NCI-H1105 (cell line): ENCODE measurements around the gene KCNB1.

Experiments
- DNase-seq: peaks from one replicate; lab custom pipeline; 2025; lab: John Stamatoyannopoulos, UW

Gene KCNB1

DNA sequence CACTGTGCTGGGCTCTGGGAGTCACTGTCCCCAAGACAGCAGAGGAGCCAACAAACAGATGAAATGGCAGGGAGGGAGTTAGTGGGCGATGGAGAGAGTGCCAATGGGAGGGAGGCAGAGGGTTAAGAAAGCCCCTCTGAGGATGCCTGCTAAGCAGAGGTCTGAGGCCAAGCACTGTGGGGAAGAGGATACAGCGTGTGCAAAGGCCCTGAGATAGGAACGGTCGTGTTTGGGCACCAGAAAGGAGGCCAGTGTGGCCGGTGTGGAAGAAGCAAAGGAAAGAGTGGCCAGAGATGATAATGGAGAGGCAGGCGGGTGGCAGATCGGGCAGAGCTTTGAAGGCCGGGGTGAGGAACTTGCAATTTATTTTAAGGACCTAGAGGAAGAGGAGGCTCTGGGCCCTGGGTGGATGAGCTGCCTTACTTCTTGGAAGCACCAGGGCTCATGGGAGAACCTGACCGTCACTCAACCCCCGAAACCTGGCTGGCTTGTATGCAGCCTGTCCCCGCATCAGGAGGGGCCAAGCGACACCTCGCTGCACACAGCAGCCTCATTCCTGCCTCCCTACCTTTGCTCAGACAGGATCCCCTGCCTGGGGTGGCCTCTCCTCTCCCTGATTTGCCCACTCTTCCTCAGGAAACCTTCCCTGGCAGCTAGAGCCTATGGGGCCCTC lies 73.0 kb downstream of the KCNB1 start:
- no peak for DNase-seq

DNA sequence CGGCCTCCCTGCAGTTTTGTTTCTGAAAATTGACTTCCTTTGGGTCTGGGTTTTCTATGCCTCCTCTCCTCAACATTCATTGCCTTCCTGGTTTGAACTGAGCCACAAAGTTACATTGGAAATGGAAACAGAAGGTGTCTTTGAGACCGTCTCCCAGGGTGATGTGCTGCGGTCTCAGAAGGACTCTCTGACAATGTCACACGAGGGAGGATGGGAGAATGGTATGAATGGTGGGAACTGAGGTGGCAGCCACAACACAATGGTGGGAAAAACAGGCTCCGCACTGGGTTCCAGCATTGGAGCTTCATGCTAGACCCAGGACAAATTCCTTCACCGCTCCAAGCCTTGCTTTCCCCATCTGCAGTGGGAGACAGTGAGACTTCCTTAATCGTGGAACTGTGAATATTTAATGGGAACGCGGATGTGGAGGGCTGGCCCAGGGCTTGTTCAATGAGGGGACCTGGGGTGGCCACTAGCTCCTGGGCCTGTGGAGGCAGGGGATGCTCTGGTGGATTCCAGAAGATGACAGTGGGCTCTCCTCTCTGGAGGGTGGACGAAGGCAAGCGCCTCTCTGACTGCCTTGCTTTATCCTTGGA lies 73.9 kb downstream of the KCNB1 start:
- DNase-seq = no peak

DNA sequence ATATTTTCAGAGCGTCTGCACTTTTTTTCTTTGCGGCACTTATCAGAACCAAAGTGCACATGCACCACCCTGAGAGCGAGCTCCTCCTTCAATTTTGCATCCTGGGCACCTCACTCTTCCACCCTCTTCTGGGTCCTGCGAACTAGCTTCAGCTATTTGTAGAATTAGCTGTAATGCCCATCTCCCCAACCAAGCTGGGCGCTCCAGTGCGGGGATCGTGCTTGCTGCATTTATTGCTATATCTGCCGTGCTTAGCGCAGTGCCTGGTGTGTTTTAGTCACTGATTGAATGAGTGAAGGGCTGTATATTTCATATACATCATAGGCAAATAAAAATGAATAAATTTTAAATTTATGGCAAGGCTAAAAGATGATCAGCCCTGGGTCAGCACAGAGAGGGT lies 75.8 kb downstream of the KCNB1 start:
- DNase-seq = no peak

DNA sequence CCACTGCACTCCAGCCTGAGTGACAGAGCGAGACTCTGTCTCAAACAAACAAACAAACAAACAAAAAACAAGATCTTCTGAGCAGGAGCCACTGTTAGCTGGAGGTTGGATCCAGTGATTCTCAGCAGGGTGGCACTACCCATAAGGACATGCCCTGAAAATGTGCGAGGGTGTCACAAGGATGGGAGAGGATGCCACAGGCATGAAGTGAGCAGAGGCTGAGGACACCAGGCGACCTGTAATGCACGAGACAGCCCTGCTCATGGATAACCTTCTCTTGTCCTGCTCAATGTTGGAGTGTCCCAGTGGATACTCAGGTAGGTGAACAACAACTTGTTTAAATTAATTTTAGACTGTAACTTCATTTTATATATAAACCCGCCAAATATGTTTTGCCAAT lies 76.8 kb downstream of the KCNB1 start:
- no peak for DNase-seq

DNA sequence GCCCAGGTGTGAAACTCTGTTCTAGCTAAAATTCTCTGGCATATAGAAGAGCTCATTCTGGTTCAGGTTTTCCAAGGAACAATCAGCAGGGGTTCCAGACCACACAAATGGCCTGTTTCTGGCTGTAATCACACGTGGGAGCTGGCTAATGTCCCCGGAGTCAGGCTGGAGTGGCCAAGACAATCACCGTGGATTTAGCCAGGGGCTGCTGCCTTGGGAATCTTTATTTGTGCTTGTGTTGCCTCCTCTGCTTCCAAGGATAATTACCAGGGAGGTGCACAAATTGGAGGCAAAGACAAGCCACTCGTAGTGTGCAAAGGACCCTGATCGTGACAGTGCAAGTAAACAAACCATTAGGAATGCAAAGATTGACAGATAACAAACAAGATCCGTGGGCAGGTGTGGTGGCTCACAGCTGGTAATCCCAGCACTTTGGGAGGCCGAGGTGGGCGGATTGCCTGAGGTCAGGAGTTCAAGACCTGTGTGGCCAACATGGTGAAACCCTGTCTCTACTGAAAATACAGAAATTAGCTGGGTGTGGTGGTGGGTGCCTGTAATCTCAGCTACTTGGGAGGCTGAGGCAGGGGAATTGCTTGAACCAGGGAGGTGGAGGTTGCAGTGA lies 77.3 kb downstream of the KCNB1 start:
- peak; percentile 58 for DNase-seq

DNA sequence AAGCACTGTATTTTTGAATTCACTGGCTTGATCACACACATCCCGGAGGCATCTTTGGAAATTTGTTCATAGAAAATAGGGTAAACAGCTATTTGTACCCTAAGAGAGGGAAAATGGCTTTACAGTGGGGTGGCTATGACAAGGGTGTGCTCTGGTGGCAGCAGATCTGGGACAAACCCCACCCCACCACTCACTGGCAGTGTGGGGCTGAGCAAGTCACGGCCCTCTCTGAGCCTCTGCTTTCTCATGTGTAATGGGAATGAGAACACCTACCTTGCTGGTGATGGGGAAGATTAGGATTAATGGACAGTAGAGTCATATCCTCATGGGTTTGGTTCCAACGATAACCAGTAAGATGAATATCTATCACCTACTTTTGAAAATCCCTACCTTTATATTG lies 78.0 kb downstream of the KCNB1 start:
- DNase-seq = no peak

DNA sequence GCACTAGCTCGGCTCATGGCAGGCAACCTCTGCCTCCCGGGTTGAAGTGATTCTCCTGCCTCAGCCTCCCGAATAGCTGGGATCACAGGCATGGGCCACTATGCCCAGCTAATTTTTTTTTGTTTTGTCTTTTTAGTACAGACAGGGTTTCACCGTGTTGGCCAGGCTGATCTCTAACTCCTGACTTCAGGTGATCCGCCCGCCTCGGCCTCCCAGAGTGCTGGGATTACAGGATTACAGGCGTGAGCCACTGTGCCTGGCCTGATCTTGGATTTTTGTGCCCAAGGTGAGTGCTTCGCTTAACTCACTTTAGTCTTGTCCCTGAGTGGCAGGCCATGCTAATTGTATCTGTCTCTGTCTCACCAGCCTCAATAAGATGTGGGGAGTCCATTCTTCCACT lies 78.6 kb downstream of the KCNB1 start:
- no peak for DNase-seq

DNA sequence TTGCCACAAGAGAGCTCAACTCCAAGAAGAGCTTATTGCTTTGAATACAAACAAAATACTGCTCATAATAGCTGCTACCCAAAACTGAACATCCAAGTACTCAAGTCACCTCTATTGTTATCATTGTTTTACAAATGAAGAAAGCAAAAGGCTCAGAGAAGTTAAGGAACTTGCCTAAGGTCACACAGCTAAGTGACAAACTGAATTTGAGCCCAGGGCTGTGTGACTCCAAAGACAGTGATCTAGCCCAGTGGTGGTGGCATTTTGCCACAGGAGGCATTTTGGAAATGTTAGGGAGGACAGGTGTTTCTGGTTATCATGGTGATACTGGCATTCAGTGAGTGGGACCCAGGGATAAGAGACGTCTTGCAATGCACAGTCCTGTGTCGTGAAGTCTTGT lies 79.5 kb downstream of the KCNB1 start:
- no peak for DNase-seq

DNA sequence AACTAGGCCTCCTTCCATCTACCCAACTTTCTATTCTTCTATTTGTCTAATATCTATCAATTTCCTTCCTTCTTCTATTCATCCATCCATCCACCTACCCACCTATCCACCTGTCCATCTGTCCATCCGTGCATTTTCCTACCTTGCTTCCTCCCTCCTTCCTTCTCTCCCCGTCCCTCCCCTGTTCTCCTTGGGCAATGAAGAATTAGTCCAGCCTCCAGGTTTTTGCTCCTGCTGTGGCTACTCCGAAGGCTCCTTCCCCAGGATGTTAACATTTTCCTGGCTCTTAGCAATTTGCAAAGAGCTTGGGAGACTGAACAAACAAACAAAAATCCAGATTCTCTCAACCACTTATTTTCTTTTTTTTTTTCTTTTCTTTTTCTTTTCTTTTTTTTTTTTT lies 81.6 kb downstream of the KCNB1 start:
- no peak for DNase-seq

DNA sequence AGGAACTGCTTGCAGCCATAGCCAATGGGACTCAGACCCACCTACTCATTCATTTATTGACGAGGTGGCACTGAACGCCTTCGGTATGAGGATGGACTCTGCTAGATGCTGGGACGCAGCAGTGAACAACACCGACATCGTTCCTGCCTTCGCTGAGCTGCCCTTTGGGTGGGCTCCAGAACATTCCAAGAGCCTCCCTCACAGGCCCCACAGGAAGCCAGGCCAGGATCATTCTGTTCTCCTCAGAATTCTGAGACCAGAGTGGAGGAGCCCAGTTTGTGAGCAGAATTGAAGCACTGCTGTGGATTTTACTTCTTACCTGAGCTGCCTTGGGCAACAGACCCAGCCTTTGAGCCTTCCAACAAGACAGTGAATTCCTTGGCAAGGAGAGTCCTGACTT lies 82.1 kb downstream of the KCNB1 start:
- no peak for DNase-seq

DNA sequence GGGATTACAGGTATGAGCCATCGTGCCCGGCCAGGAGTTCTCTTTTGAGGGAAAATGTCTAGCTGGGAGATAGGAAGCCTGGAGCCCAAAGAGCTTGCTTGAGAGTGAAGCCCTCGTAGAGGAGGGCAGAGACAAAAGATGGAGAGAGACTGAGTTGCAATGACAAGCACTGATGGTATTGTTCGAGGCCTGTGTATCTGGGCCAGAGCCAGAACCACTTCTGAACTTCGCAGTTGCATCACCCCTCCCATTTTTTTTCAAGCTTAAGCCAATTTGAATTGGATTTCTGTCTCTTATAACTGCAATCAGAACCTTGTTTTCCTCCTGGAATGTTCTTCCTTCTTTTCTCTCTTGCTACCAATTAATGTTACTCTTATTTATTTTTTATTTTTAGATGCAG lies 83.1 kb downstream of the KCNB1 start:
- DNase-seq = no peak

DNA sequence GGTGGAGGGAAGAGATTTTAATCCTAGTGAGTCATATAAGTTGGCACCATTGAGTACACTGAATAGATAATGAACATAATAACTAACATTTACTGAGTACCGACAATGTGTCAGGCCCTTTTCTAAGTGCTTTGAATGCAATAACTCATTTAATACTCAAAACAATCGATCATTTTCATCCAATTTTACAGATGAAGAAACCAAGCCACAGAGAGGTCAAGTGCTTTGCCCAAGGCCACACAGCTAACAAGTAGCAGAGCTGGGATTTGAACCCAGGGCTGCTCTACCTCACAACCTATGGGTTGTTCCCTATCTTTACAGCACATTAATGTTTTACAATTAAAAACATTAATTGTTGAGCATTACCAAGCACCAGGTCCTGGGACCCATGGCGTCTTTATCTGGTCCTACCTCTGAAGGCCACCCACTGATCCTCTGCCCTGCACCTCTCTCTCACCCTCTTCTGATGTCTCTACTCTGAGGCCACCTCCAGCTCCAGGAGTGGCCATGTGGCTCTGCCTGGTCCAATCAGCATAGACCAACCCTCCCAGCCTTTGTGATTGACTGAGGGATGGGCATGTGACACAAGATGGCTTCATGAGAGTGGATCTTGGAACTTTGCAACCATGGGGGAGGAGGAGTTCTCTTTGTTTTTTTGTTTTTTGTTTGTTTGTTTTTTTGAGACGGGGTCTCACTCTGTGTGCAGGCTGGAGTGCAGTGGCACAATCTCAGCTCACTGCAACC lies 83.9 kb downstream of the KCNB1 start:
- no peak for DNase-seq

DNA sequence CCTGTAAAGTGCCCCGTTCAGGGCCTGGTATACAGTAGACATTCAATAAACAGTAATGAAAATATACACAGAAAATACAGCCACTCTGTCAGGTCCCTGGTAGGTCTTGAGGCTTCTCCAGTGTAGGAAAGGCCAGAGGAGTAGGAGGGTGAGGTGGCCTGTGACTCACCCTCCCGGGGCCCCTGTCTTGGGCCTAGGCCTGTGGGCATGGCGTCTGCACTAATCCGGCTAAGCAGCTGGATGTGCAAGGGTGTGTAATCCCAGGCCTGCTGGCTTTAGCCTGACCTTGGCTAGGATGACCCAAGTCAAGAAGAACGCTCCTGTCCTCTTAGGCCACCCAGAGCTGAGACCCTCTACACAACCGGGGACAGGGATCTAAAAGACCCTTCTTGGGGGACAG lies 84.9 kb downstream of the KCNB1 start:
- DNase-seq = no peak

DNA sequence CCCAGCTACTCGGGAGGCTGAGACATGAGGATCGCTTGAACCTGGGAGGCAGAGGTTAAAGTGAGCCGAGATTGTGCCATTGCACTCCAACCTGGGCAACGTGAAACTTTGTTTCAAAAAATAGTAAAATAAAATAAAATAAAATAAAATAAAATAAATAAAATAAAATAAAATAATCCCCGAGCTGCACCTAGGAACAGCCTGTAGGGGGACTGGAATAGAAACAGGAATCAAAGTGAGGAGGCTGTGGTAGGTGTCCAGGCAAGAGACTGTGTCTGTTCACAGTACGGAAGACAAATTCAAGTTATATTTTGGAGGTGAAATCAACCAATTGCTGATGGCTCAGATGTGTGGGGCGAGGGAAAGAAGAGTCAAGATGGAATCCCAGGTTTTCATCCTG lies 86.2 kb downstream of the KCNB1 start:
- DNase-seq = no peak

DNA sequence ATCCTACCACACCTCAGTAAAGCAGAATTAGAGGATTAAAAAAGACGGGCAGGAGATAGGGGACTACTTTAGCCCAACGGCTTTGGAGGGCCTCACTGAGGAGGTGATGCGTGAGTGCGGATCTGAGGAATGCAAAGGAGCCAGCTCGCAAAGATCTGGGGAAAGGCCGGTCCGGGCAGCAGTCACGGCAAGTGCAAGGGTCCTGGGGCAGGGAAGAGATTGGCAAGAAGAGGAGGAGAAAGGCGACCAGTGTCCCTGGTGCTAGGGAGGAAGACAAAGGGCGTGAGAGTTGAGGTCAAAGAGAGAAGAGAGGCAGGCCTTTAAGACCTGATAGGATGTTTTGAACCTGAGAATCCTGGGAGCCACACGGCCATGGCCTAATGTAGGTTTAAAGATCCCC lies 86.8 kb downstream of the KCNB1 start:
- DNase-seq = no peak

DNA sequence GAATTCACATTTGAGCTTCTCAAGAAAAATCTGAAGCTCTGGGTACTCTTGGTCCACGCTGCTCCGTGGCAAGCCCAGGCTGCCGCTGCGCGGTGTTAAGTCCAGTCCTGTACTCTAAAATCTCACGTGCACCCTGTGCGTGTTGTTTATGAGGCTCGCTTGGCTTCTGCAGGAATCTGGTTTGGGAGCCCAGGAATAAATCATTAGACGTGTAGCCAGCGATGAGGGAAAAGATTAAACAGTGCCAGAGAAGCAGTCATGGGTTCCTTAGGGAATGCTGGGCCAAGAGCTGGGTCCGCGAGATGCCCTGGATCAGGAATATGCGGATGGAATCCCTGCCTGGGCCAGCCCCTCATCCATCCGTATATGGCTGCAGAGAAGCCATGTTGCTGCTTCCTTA lies 87.3 kb downstream of the KCNB1 start:
- DNase-seq = no peak

DNA sequence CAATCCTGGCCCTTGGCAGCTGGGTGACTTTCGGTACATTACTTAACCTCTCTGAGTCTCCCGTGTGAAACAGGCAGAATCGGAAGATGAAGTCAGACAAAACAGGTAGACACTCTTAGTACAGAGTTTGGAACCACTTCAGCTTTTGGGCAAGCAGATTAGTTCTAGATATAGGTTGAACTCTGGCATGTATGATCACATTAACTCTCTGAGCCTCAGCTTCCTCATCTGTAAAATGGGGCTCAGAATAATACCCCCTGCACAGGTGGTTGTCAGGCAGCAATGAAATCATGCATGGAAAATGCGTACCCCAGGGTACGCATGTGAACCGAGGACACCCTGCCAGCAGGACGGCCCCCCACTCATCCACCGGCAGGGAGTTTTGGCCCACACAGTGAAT lies 87.7 kb downstream of the KCNB1 start:
- DNase-seq = no peak

DNA sequence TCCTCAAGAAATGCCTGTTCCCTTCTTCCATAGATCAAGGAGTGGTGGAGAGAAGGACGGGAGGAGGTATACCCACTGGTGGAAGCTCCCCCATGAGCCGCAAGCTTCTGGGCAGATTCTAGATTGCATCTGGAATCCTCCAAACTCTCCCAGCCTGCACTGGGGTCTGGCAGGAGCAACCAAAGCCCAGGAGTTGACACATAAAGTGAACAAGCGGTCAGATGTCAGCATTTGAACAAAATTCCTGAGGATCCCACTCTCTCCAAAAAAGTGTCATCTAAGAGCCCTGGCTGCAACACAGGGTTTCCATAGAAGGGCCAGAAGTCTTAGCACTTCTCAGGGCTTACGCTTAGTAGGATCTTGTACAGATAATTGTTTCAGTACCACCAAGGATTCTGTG lies 88.2 kb downstream of the KCNB1 start:
- no peak for DNase-seq

DNA sequence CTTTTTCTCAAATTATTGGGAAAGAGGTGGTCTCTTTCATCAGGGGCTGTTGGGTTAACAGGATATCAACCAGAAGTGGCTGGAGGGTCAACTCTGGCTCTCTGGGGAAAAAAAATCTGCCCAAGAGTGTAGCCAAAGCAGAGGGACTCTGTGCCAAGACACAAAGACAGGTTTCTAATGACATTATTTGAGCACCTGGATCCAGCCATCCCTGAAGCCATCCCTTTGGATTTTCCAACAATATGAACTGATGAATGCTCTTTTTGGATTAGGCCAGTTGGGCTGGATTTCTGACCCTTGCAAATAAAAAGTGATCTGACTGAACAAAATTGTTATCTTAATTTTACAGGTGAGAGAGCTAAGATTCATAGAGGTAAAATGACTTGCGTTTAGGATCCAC lies 88.7 kb downstream of the KCNB1 start:
- DNase-seq = no peak

DNA sequence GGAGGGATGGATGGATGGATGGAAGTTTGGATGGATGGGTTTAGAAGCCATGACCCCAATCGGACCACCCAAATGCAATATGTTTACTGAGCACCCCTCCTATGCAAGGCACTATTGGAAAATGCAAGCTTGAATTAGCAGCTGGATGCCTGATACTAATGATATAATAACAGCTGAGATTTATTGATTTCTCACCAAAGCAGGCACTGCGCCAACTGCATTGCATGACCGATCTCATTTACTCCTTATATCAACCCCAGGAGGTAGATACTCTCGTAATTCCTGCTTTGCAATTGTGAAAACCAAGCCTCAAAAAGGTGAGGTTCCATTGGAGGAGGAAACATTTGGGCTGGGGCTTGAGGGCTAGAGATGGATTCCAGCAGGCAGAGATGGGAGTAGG lies 89.7 kb downstream of the KCNB1 start:
- DNase-seq = peak; percentile 43

DNA sequence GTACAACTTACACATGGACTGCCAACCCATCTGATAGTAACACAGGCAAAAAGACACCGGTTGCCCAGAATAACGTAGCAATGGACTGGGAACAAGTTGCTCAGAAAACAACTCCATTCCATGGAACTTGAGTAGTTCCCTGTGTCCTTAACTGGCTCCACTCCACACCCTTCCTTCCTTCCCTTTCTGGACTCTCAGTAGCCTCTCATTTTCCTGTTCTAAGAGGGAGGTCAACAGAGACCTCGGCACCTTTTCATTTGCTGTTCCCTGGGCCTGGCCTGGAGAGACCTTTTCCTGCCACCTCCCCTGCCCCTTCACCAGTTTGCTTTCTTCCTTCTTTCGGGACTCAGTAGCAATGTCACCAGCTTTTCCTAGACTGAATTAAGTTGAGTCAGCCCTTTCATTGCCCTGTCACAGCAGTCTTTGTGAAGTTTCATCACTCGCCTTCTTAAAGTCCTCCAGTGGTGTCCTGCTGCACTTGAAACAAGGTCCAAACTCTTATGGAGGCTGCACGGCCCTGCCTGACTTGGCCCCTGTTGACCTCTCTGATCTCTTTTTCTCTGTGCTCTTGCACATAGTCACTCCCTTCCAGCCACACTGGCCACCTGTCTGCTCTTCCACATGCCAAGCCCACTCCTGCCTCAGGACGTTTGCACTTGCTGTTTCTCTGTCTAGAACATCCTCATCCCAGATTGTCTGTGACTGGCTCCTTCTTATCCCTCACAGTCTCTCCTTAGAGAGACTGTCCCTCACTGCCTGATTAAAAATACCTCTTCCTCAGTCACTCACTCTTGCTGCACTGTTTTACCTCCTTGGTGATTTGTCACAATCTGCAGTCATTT lies 90.8 kb downstream of the KCNB1 start:
- no peak for DNase-seq

DNA sequence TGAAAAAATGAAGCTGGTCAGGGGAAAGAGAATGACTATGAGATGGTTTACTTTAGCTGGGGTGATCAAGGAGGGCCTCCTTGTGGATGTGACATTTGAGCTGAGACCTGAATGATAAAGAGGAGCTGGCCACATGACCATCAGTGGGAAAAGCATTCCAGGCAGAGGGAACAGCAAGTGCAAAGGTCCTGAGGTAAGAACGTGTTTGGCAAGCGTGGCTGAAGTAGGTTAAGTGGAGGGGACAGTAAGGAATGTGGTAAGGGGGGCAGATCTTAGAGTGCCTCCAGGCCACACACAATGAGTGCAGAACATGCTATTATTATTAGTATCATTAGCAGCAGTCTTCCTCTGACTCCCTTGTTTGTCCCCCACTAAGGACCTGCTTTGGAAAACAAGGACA lies 92.6 kb downstream of the KCNB1 start:
- no peak for DNase-seq
